Ovary (tissue), 9 donors: Measurements from ENCODE around the gene AFAP1L1. TPM values are rescaled to one million over a fixed set of nuclear protein-coding genes. Genes with fewer than 3 reads are reported as not detected.

Experiments
- DNase-seq, 5 donors: peaks; one replicate each; pipeline ENCODE4 v3.0.0-alpha.2; 2019 to 2020
- H3K27ac ChIP-seq, 2 donors: fragments of 200-600 bp; one replicate each; pipeline versions ENCODE4 v1.5.1 to v1.8.0; 2019 to 2022
- H3K27me3 ChIP-seq: fragments of 200-600 bp; one replicate; pipeline ENCODE4 v1.8.0; 2022
- H3K36me3 ChIP-seq: fragments of 200-600 bp; sonication (generic); one replicate; pipeline ENCODE4 v1.5.1; 2019
- H3K4me1 ChIP-seq: one replicate; pipeline ENCODE4 v1.8.1; 2013; ENCODE audit warnings: mild to moderate bottlenecking, moderate library complexity; ENCODE audit not compliant: insufficient read depth
- H3K4me3 ChIP-seq: fragments of 200-600 bp; sonication (generic); one replicate; pipeline ENCODE4 v1.5.1; 2017
- H3K9me3 ChIP-seq, 2 donors: fragments of 200-600 bp in 1 of 2; sonication (generic) in 1 of 2; one replicate each; pipeline versions ENCODE4 v1.5.1 to v1.8.1; 2013 to 2019; ENCODE audit warnings: mild to moderate bottlenecking in 1 of 2, moderate library complexity in 1 of 2
- CTCF ChIP-seq, 3 donors: fragments of 450-650 bp in 2 of 3; fragments of 200-600 bp in 1 of 3; IDR thresholded peaks; one replicate each; pipeline versions ENCODE4 v1.5.1 to v1.8.0; 2016 to 2022; ENCODE audit warnings: antibody characterized with exemption in 3 of 3, mild to moderate bottlenecking in 1 of 3
- EP300 ChIP-seq: sonication (generic); formaldehyde crosslinking; IDR thresholded peaks from one replicate; pipeline ENCODE4 v1.6.1; 2017; ENCODE audit warnings: antibody characterized with exemption
- POLR2A ChIP-seq: fragments of 450-650 bp; IDR thresholded peaks from one replicate; pipeline ENCODE4 v1.6.1; 2017; ENCODE audit warnings: antibody characterized with exemption, mild to moderate bottlenecking, moderate library complexity
- WGBS, 3 donors: extraction: QIAGEN DNeasy Blood & Tissue Kit in 1 of 3; methylation state at CpG; one replicate each; pipeline versions ENCODE4 v1.1.5 to v1.1.7; 2013 to 2017; 5-methylcytosine and 5-hydroxymethylcytosine counted together
- intact Hi-C, 4 donors: fragments of 100-400 bp; cut with DNase I; formaldehyde crosslinking; loops; one replicate each; pipeline versions ENCODE4 v1.11.0 to v1.15.1; 2022 to 2023
- polyA plus RNA-seq, 2 donors: library from polyadenylated mRNA; stranded (reverse); fragments of 200-250 nt in 1 of 2; fragments of 350-450 nt in 1 of 2; fragmentation: Illumina TruSeq in 1 of 2; extraction: RNeasy Lipid Tissue Mini Kit (QIAGEN cat#74804) in 1 of 2; gene quantifications; one replicate each; pipeline ENCODE4 v1.2.3, GENCODE V29; 2013 to 2014
- total RNA-seq, 7 donors: library from RNA; depleted of rRNA in 2 of 7; stranded (reverse); fragments of >200 nt in 2 of 7; fragmentation: NEBNext Ultra II Directional in 3 of 7; extraction: Animal tissue kit (Norgen Biotek cat#: 25700) in 3 of 7; gene quantifications; one replicate each; pipeline versions ENCODE4 v1.1.0 to v1.2.4, GENCODE V29; 2016 to 2023
- donor health status: DM: no; HTN: no; CAD: no; lungs with moderate emphysema.
- donor health status: DM: no; HTN: no; CAD: no.
- donor health status: Bipolar disorder and iron deficiency.
- donor health status: DM: yes; HTN: yes; CAD: no.
- donor health status: DM: no; HTN: no; CAD: no.
- donor health status: DM: yes; HTN: yes; CAD: no.

Gene AFAP1L1
- total and polyA plus RNA-seq, 9 donors = 3.2 to 17.8 (median 8.3) TPM

- H3K27ac ChIP-seq = no peak overlapping the region
- WGBS, 3 donors = 75 to 93% (median 83%) methylated on average over 3 of the region's 3 CpGs
- no peaks in the 10 kb centered on the region for H3K4me1 ChIP-seq
- no peak for DNase-seq
- H3K9me3 ChIP-seq = no peaks in the 10 kb centered on the region
- no peaks in the 10 kb centered on the region for H3K27me3 ChIP-seq
- H3K4me3 ChIP-seq = no peak overlapping the region
- intact Hi-C loops = no loop called here
- no peak for TF ChIP-seq POLR2A
- no peaks in the 10 kb centered on the region for H3K36me3 ChIP-seq
These were observed 29.3 kb upstream of the AFAP1L1 start for GRCh38 chr5:149242339-149242738.

- TF ChIP-seq EP300 (no peak), POLR2A (no peak), CTCF (IDR thresholded peaks at IDR 0.05) (no peak)
- H3K9me3 ChIP-seq = no peaks in the 10 kb centered on the region
- H3K36me3 ChIP-seq = no peaks in the 10 kb centered on the region
- H3K4me3 ChIP-seq = no peak overlapping the region
- H3K27me3 ChIP-seq = no peaks in the 10 kb centered on the region
- intact Hi-C loops = no loop called here
- WGBS, 3 donors = 80 to 91% (median 89%) methylated on average over 4 of the region's 4 CpGs
- H3K27ac ChIP-seq = no peak overlapping the region
- no peaks in the 10 kb centered on the region for H3K4me1 ChIP-seq
- no peak for DNase-seq
These were observed 24.8 kb upstream of the AFAP1L1 start for GRCh38 chr5:149246906-149247305.

- no peak for DNase-seq
- H3K27me3 ChIP-seq = no peaks in the 10 kb centered on the region
- intact Hi-C loops = no loop called here
- H3K9me3 ChIP-seq = no peaks in the 10 kb centered on the region
- H3K27ac ChIP-seq = no peak overlapping the region
- H3K4me1 ChIP-seq = no peaks in the 10 kb centered on the region
- H3K4me3 ChIP-seq = no peak overlapping the region
- H3K36me3 ChIP-seq = no peaks in the 10 kb centered on the region
- TF ChIP-seq CTCF (IDR thresholded peaks at IDR 0.05) = no peak
- TF ChIP-seq POLR2A = no peak
- TF ChIP-seq EP300 = no peak
- WGBS, 3 donors = 84 to 94% (median 86%) methylated on average over 8 of the region's 8 CpGs
These were observed 23.9 kb upstream of the AFAP1L1 start for GRCh38 chr5:149247726-149248125.

GRCh38 chr5:149251546-149251945 is 20.1 kb upstream of the AFAP1L1 start:
- 57 to 67% (median 66%) methylated on average over 4 of the region's 4 CpGs for WGBS, 3 donors

GRCh38 chr5:149254506-149254905 is 17.2 kb upstream of the AFAP1L1 start:
- DNase-seq = no peak
- Histone ChIP-seq H3K27me3 (no peaks in the 10 kb centered on the region), H3K27ac (no peak overlapping the region), H3K36me3 (no peaks in the 10 kb centered on the region), H3K4me1 (no peaks in the 10 kb centered on the region), H3K4me3 (no peak overlapping the region), H3K9me3 (no peaks in the 10 kb centered on the region)
- 30 to 33% (median 33%) methylated on average over 3 of the region's 3 CpGs for WGBS, 3 donors
- TF ChIP-seq POLR2A (no peak), CTCF (IDR thresholded peaks at IDR 0.05) (no peak), EP300 (no peak)
- intact Hi-C loops = no loop called here

More at GRCh38 chr5:149251546-149251945, 20.1 kb upstream of the AFAP1L1 start:
- no peak overlapping the region for H3K27ac ChIP-seq
- H3K4me1 ChIP-seq = no peaks in the 10 kb centered on the region
- H3K4me3 ChIP-seq = no peak overlapping the region
- intact Hi-C loops = no loop called here
- no peaks in the 10 kb centered on the region for H3K36me3 ChIP-seq
- DNase-seq = no peak
- no peaks in the 10 kb centered on the region for H3K9me3 ChIP-seq
- no peaks in the 10 kb centered on the region for H3K27me3 ChIP-seq
- TF ChIP-seq CTCF (IDR thresholded peaks at IDR 0.05) (no peak), EP300 (no peak)
